GM21526 (cell line): ENCODE results near the gene OR1G1.
"Not testable (repeated sequence)": the region's sequence is repeated elsewhere in the genome, so short reads cannot be mapped to it uniquely, and the experiment has no call there.

Experiments used
- ATAC-seq: cut with Tn5 transposase; IDR thresholded peaks from one replicate; pipeline ENCODE4 v1.9.1; 2021; ENCODE audit warnings: moderate library complexity; ENCODE audit not compliant: unreplicated experiment, low FRiP score

The OR1G1 gene

DNA sequence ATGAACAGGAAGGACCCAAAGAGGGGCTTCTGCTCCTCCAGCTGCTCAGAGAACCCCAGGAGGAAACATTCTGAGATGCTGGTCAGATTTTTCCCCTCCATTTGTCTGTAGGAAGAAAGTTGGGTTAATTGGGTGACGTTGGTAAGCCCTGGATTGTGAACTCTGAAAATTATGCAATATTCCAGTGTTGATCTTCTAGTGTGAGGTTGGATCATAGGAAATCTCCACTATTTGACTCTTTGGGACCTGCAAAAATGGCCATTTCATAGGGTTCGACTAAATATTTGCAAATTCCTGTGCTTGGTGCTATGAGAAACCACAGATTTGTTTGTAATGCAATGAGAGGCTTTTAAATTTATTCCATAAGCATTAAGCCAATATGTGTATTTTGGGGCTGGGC is at the start of gene OR1G1:
Gene OR1G1, minus strand, starts transcription at position 101 of the 400 bp plus-strand sequence. Its CDS starts 0 bp downstream, at position 101.
- no peak for ATAC-seq

DNA sequence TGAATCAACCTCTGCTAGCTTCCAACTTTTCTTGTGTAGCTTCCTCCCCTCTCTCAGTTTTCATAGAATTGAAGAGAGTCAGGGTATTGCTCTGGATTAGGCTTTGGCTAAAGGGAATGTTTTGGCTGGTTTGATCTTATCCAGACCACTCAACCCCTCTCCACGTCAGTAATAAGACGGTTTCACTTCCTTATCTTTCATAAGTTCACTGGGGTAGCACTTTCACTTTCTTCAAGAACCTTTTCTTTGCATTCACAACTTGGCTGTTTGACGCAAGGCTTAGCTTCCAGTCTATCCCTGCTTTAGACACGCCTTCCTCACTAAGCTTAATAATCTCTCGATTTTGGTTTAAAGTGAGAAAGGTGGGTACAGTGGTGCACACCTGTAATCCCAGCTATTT is 40.2 kb upstream of the OR1G1 start:
- no peak for ATAC-seq

DNA sequence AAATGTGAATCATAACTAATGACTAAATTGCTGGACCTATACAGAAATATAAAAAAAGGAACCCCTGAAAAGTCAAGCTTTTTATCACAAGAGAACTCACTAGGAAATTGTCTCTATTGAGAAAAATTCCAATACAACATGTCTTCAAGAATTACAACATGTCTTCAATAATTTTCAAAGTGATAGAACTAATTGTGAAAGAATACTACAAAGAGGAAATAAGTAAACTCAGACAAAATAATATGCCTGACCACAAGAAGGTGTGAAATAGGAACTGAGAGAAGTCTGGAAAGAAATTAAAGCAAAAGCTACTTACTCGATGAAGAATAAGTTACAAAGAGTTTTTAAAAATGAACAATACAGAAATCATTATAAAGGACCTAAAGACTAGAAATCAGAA is 29.9 kb upstream of the OR1G1 start:
- ATAC-seq, result no peak

DNA sequence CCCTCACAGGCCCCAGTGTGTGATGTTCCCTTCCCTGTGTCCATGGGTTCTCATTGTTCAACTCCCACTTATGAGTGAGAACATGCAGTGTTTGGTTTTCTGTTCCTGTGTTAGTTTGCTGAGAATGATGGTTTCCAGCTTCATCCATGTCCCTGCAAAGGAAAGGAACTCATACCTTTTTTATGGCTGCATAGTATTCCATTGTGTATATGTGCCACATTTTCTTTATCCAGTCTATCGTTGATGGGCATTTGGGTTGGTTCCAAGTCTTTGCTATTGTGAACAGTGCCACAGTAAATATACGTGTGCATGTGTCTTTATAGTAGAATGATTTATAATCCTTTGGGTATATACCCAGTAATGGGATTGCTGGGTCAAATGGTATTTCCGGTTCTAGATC is 10.1 kb upstream of the OR1G1 start:
- not testable (repeated sequence) for ATAC-seq

DNA sequence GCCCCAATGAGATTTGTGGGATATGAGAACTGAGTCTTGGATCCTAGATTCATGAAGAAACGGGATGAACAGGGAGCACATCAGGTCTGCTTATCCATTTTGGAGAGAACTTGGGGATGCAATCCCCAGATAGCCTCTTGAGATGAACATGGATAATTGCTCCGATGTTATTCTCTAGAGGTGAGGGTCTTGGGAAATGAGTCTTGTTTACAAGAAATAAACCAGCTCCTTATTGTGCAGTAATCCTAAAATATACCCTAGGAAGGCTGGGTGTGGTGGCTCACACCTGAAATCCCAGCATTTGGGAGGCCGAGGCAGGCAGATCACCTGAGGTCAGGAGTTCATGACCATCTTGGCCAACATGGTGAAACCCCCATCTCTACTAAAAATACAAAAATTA is 23.0 kb downstream of the OR1G1 start, which contains the start of gene OR1D2:
Gene OR1D2, minus strand, starts transcription at position 101 of the 400 bp plus-strand sequence. CDS start 11,426 bp downstream, outside the sequence.
- no peak for ATAC-seq
